22Rv1 (cell line): Measurements from ENCODE around the gene HTT.

Experiments
- ZFX ChIP-seq: fragments of 450-650 bp; IDR thresholded peaks from 2 replicates; pipeline ENCODE4 v1.6.1; 2017; ENCODE audit warnings: antibody characterized with exemption, borderline replicate concordance
- TF ChIP-seq, protein P1 (sequence below): fragments of 450-650 bp; IDR thresholded peaks from 2 replicates; pipeline ENCODE4 v1.5.1; 2017; ENCODE audit warnings: mild to moderate bottlenecking

DNA sequence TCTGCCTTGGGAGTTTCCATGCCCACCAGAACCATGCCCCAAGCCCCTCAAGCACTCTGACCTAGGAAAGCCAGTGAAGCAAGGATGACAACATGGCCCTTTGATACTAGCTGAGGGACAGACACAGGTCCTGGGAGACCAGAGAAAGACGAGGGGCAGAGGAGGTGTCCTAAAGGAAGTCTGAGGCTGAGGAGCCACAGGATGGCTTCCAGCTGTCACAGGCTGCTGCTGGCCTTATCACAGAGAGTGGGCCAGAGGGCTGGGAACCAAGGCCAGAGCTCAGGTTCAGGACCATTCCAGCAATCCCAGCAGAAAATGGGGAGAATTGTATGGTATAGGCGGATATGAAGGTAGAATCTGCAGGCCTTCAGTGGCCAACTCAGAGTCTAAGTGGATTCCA is 142.8 kb downstream of the HTT start:
- TF ChIP-seq, protein P1, sequence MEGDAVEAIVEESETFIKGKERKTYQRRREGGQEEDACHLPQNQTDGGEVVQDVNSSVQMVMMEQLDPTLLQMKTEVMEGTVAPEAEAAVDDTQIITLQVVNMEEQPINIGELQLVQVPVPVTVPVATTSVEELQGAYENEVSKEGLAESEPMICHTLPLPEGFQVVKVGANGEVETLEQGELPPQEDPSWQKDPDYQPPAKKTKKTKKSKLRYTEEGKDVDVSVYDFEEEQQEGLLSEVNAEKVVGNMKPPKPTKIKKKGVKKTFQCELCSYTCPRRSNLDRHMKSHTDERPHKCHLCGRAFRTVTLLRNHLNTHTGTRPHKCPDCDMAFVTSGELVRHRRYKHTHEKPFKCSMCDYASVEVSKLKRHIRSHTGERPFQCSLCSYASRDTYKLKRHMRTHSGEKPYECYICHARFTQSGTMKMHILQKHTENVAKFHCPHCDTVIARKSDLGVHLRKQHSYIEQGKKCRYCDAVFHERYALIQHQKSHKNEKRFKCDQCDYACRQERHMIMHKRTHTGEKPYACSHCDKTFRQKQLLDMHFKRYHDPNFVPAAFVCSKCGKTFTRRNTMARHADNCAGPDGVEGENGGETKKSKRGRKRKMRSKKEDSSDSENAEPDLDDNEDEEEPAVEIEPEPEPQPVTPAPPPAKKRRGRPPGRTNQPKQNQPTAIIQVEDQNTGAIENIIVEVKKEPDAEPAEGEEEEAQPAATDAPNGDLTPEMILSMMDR = no peak
- no peak for TF ChIP-seq ZFX
